ENCODE data around the gene IBTK.

GRCh38 chr6:82205930-82206392 is 41.6 kb downstream of the IBTK start:
- no peak for TF ChIP-seq POLR2A (IDR thresholded peaks at IDR 0.05; ENCODE audit: low read depth)
- TF ChIP-seq EP300 (IDR thresholded peaks at IDR 0.05), result no peak
- TF ChIP-seq CTCF (IDR thresholded peaks at IDR 0.05), result no peak

Measured in esophagus muscularis mucosa (tissue), 4 donors.